Measurements from ENCODE around the gene HEXD. TPM values are rescaled to one million over a fixed set of nuclear protein-coding genes. Genes with fewer than 3 reads are reported as not detected.
"Not testable (repeated sequence)": the region's sequence is repeated elsewhere in the genome, so short reads cannot be mapped to it uniquely, and the experiment has no call there.

HEXD gene
- total RNA-seq = 9.8 and 13.3 TPM in 2 replicates

- DNase-seq (ENCODE audit: low read depth in 2 of 2) = peak; percentile 83 to 91
These were observed at the start of gene HEXD, which contains the start of gene OGFOD3 for GRCh38 chr17:82418001-82418986. HEXD (plus strand) TSS chr17:82418347; CDS start chr17:82419800, 1,453 bp downstream. OGFOD3 (minus strand) TSS chr17:82418586; CDS start chr17:82418485, 101 bp downstream.

- DNase-seq (ENCODE audit: low read depth in 2 of 2) = no peak
These were observed 48.9 kb upstream of the HEXD start for GRCh38 chr17:82369211-82369610.

- no peak for DNase-seq (ENCODE audit: low read depth in 2 of 2)
These were observed 47.4 kb upstream of the HEXD start for GRCh38 chr17:82370471-82371332.

GRCh38 chr17:82371333-82372248, 46.6 kb upstream of the HEXD start, which contains the start of gene UTS2R:
UTS2R (plus strand) TSS chr17:82371765; CDS start chr17:82374325, 2,560 bp downstream.
- DNase-seq (ENCODE audit: low read depth in 2 of 2) = no peak

- no peak for DNase-seq (ENCODE audit: low read depth in 2 of 2)
These were observed 45.7 kb upstream of the HEXD start for GRCh38 chr17:82372249-82373071.

- DNase-seq (ENCODE audit: low read depth in 2 of 2) = not testable (repeated sequence)
These were observed 45.1 kb upstream of the HEXD start for GRCh38 chr17:82373072-82373452.

- no peak for DNase-seq (ENCODE audit: low read depth in 2 of 2)
These were observed 44.2 kb upstream of the HEXD start for GRCh38 chr17:82373731-82374625.

GRCh38 chr17:82374626-82375331, 43.4 kb upstream of the HEXD start:
- DNase-seq (ENCODE audit: low read depth in 2 of 2) = no peak

- no peak for DNase-seq (ENCODE audit: low read depth in 2 of 2)
These were observed 42.6 kb upstream of the HEXD start for GRCh38 chr17:82375359-82376041.

- no peak for DNase-seq (ENCODE audit: low read depth in 2 of 2)
These were observed 42.0 kb upstream of the HEXD start for GRCh38 chr17:82376042-82376730.

- DNase-seq (ENCODE audit: low read depth in 2 of 2) = not testable (repeated sequence)
These were observed 40.9 kb upstream of the HEXD start for GRCh38 chr17:82377294-82377693.

GRCh38 chr17:82377924-82378740, 40.0 kb upstream of the HEXD start:
- no peak for DNase-seq (ENCODE audit: low read depth in 2 of 2)

- DNase-seq (ENCODE audit: low read depth in 2 of 2) = no peak
These were observed 39.5 kb upstream of the HEXD start for GRCh38 chr17:82378741-82379021.

- no peak for DNase-seq (ENCODE audit: low read depth in 2 of 2)
These were observed 37.1 kb upstream of the HEXD start for GRCh38 chr17:82380860-82381702.

GRCh38 chr17:82381703-82382009, 36.5 kb upstream of the HEXD start:
- not testable (repeated sequence) for DNase-seq (ENCODE audit: low read depth in 2 of 2)

Data from lung microvascular endothelial cell (primary cell).